ENCODE results near the gene GREB1L.
"Not testable (repeated sequence)": the region's sequence is repeated elsewhere in the genome, so short reads cannot be mapped to it uniquely, and the experiment has no call there.

GREB1L gene

DNA sequence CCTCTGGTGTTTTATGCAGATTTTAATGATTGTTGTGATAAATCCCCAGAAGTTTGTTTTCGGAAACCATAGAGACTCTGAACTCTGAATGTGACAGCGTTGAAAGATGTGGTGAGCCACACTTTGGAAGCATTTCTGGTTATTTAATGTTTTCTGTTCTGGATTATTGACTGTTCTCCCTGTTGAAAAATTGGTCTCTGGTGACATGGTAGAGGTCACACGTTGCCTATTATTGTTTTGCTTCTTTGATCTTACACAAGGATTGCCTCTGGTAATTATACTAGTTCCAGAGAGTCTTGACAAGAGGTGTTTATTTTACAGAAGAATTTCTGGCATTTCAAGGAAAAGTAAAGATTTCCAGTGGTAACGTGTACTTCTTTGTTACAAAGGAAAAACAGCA lies 127.1 kb downstream of the GREB1L start:
- no peak for DNase-seq (ENCODE audit: low read depth)

DNA sequence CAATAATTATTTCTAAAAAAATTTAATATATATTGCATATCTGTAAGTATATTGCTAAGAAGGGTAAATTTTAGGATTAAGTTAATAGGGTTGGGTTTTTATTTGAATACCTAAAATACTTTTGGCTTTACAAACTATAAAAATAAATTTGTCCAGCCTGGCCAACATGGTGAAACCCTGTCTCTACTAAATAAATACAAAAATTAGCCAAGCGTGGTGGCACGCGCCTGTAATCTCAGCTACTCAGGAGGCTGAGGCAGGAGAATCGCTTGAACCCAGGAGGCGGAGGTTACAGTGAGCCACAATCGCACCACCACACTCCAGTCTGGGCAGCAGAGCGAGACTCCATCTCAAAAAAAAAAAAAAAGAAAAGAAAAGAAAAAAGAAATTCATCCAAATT lies 127.6 kb downstream of the GREB1L start:
- DNase-seq (ENCODE audit: low read depth), result not testable (repeated sequence)

DNA sequence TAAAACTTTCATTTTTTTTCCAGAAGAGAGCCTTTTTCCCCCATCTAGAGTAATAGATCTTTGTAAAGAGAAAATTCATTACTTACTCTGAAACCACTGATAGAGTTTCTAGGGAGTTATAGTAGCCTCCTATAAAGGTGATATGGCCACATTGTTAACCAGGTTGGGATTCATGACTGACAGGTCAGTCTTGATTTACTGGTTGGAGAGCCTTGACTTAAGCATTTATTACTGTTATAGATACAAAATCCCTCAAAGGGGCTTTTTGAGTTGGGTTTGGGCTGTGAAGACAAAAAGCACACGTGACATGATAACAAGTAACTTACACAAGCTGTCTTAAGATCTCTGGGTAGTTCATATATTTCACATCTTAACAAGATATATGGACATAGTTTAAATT lies 141.0 kb downstream of the GREB1L start:
- no peak for DNase-seq (ENCODE audit: low read depth)

DNA sequence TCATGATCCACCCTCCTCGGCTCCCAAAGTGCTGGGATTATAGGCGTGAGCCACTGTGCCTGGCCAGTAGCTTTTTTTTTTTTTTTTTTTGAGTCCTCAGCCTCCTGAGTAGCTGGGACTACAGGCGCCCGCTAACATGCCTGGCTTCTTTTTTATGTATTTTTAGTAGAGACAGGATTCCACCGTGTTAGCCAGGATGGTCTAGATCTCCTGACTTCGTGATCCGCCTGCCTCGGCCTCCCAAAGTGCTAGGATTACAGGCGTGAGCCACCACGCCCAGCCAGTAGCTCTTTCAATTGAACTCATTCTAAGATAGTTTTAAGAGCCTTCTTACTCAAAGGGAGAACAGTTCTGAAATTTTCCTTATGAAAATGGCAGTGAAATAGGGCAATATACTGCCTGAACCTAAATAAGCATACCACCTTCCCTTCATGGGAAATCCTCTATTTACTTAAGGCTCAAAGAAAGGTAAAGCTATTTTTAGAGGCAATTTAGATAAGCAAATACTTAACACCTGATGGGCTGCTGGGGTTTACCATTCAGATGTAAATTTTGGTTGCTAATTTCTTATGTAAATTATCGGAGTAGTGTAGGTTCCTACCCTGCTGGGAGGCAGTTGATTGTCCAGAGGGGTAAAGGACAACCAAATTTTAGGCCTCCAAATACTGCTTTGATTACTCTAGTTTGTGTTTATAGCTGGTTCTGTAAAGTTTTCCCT lies 144.7 kb downstream of the GREB1L start:
- DNase-seq (ENCODE audit: low read depth), result no peak

DNA sequence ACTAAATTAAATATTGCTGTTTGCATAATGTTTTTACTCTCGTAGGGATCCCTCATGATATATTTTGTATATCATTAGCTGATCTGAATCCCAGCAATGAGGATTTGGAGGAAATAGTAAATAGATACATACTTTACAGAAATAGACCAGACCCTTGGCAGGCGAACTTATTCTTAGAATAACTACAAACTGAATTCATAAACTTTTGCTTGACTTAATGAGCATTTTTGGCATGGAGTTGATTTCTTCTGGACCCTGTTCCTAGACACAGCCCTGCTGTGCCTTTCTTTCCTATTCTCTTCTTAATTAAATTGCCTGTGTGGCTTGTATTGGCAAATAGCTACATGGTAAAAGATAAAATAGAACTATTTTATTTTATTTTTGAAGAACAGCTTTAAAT lies 145.9 kb downstream of the GREB1L start:
- DNase-seq (ENCODE audit: low read depth), result no peak

DNA sequence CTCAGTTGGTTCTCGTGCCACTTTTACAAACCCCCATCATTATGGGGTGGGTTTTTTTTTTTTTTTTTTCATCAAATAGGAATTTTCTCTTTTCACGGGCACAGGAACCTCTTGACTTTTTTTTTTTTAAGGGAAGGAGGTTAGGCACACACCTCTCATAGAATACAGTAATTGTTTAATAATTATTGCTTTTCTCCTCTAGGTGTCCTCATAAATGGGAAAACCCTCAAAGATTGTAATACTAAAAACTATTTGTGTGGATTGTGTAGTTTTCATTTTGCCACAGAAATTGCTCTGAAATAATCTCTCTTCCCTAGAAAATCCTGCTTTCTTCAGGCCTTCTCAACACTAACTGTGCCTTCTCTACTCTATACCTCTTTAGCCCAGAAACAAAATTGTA lies 147.3 kb downstream of the GREB1L start:
- DNase-seq (ENCODE audit: low read depth), result no peak

DNA sequence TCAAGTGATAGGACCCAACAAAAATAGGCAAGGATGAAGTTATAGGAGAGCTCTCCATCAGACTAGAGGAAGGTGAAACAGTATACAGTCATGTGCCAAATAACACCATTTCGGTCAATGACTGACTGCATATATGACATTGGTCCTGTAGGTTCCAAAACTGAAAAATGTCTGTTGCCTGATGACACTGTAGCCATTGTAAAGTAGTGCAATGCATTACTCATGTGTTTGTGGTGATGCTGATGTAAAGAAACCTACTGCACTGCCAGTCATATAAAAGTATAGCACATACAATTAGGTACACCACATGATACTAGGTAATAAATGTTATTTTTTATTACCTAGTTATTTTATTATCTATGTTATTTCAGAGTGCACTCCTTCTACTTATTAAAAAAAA lies 147.9 kb downstream of the GREB1L start:
- DNase-seq (ENCODE audit: low read depth), result no peak

DNA sequence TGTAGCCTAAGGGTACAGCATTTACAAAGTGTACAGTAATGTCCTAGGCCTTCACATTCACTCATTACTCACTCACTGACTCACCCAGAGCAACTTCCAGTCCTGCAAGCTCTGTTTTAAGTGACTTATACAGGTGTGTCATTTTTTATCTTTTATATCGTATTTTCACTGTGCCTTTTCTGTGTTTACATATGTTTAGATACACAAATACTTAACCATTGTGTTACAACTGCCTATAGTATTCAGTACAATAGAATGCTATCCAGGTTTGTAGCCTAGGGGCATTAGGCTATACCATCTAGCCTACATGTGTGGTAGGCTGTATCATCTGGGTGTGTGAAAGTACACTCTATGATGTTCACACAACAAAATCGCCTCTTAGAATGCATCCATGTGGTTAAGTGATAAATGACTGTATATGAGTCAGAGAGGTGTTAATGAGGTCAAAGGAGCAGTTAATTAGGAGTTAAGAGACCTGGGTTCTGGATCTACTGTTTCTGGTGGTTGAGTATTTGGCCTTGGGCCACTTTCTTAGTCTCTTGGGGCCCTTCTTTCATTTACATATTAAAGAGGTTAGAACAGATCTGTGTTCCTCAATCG lies 149.1 kb downstream of the GREB1L start:
- peak; percentile 39 for DNase-seq (ENCODE audit: low read depth)

DNA sequence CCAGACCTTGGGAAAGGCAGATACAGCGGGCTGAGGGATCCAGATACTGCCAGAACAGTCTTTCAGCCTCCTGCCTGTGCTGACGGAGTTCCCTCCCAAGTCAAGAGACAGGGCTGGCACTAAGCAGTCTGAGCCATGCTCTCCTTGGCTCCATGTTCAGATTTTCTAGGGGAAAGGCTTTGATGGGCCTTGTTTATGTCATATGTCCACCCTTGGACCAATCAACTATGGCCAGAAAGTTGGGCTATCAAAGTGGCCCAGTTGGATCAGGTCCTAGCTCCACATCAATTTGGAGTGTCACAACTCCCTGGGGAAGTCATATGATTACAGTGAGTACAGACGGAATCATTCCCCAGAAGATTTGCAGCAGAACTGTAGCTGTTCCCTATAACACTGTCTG lies 152.0 kb downstream of the GREB1L start:
- DNase-seq (ENCODE audit: low read depth), result no peak

DNA sequence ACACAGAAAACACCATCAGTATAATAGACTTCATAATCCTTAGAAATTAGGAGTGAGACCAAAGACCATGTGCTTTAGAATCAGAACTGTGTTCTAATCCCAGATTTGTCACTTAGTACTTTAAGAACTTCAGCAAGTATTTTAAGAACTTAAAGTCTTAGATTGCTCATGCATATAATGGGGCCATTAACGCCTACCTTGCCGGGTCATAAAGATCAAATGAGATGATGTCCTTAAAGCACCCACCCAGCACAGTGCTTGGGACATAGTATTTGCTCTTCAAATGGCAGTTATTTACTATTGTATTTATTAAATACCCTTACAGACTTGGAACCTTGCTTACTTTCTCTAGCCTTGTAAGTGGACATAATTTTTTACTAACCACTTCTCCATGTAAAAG lies 156.1 kb downstream of the GREB1L start:
- DNase-seq (ENCODE audit: low read depth), result no peak

DNA sequence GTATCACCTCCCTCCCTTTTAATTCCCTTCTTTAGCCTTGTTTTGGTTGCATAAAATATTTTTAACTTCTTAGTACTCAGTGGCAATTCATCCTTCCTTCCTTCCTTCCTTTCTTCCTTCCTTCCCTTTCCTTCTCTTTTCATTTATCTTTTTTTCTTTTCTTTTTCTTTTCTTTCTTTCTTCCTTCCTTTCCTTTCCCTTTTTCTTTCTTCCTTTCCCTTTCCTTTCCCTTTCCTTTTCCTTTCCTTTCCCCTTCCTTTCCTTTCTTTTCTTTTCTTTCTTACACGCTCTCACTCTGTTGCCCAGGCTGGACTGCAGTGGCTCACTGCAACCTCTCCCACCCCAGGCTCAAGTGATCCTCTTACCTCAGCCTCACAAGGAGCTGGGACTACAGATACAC lies 160.2 kb downstream of the GREB1L start:
- DNase-seq (ENCODE audit: low read depth), result no peak

DNA sequence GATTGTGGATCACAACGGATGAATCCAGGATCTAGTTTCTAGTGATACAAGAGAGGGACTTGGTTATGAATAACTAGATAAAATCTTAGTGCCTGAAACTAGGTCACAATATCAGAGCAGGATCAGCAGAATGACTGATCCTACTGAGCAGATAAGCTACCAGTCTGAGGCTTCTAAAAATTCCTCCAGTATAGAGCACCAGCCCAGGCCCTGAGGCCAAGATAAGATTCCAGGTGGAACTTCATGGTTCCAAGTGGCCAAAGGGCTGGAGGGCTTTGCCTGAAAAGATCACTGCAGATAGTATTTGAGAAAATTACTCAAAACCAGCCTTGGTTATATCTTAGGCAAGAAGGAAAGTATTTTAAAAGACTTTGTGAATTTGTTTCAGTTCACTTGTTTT lies 162.4 kb downstream of the GREB1L start:
- DNase-seq (ENCODE audit: low read depth), result no peak

DNA sequence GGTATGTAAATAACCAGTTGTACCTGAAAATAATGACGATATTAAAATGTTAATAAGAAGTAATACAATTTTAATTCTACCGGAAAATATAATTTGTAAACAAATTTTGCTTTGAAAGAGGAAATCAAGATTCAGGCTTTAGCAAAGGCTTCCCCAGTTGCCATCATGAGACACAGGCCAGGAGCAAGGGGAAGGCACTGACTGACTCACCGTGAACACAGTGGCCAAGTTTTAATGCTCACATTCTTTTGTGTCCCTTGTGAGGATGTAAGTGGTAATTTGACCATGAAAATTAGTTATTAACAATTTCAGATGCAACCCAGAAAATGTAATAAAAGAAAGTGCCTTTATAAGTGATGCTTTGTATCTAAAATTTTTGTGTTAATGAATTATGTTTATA lies 164.1 kb downstream of the GREB1L start:
- no peak for DNase-seq (ENCODE audit: low read depth)

DNA sequence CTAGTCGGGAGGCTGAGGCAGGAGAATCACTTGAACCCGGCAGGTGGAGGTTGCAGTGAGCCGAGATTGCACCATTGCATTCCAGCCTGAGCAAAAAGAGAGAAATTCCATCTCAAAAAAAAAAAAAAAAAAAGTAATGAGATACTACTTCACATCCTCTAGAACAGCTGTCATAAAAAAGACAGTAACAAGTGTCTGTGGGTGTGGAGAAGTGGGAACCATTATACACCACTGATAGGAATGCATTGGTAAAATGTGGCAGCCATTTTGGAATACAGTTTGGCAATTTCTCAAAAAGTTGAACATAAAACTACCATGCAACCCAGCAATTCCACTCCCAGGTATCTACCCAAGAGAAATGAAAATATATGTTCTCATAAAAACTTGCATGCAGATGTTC lies 166.6 kb downstream of the GREB1L start:
- DNase-seq (ENCODE audit: low read depth), result no peak

DNA sequence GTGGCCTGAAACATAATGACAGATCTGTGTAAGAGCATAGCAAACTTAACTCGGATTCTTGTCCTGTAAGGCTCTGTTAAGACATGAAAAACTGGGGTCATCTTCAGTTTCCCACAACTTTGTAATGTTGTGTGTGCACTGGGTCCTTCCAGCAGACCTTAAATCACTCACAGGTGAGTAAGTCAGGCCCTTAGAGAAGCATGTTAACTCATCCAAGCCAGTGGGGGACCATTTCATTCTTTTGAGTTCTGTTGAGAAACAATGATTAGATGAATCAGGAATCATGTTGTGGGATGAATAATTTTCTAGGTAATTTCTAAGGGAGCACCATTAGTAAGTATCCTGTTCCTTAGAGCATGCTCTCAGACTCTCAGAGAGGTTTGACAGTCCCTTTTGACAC lies 191.4 kb downstream of the GREB1L start:
- no peak for DNase-seq (ENCODE audit: low read depth)

DNA sequence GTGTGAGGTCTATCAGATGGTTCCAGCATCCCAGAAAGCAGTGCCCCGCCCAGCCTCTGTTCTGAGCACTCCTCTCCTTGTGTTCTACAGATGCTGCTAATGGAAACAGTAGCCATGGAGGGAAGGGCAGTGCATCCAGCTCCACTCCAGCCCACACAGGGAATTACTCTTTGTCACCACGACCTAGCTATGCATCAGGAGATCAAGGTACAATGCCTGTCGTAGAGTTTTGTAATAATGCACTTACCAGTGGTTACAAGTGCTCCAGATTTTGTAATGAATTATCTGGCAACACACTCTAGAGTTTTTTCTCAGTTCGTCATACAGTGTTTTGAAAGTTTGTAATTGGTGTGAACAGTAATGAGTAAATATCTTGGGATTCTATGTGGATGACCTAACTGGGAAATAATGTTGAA lies 197.4 kb downstream of the GREB1L start:
- peak; percentile 75 for DNase-seq (ENCODE audit: low read depth)

DNA sequence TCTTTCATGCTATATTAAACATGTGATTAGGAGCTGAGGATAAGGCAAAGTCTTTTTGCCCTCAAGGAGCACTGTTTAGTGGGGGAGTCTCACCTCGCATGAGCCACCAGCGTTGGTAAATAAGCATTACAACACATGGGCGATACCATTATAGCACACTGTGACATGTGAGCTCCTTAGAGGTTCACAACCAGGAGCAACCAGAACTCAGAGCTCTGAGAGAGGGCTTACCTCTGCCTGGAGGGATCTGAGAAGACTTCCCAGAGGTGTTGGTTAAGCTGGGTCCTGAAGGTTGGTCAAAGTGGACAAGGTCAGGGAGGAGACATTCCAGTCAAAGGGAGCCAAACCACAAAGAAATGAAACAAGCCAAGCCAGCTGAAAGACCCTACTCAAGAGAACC lies 199.6 kb downstream of the GREB1L start:
- DNase-seq (ENCODE audit: low read depth), result no peak

DNA sequence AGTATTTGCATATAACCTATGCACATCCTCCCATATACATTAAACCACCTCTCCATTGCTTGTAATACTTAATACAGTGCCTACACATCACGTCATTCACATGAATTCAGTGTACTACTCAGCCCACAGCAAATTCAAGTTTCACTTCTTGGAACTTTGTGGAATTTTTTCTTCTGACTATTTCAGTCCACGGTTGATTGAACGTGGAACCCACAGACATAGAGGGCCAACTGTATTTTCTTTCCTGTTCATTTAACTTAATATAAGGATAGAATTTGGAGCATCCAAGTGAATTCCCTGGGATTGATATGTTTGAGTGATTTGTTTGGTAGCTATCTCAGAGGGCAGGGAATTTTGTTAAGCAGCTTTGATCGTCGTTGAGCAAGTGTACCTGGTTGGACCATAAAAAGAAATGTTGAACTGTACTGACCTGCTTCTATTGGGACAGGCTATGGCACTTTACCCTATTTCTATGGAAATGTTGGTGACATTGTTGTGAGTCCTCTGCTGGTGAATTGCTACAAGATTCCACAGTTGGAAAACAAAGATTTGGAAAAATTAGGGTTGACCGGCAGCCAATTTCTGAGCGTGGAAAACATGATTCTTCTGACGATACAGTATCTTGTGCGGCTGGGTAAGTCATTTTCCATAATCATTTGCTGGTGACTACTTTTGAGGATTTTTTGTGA lies 201.9 kb downstream of the GREB1L start:
- no peak for DNase-seq (ENCODE audit: low read depth)

DNA sequence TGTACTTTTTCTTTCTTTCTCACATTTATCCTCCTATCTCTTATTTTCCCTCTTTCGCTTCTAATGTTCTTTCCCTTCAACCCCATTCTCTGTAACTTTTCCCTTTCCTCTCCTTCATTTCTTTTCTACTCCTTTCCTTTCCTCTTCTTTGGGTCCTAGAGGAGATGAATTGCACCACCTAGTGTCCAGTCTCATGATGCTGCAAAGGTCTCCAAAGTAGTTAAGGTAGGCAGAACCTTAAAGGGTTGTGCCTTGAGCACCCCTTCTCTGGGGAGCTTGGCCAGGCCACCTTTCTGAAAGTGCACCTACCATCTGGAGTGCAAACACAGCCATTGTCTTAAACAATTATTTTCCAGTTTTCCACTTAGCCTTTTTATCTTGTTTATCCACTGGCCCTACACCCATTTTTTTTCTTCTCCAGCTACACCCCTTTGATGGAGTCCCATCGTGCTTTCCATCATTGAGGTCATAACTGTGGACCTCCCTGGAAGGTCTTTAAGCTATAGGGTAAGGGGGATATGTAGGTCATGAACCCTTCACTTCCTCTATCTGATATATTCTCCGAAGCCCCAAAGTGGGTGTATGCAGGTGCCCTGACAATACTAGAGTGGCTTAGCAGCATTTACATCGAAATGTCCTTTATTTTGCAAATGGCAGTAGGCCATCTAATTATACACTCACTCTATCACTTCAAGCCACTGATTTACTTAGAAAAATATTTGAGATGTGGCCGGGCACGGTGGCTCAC lies 202.6 kb downstream of the GREB1L start:
- DNase-seq (ENCODE audit: low read depth), result peak; percentile 14

DNA sequence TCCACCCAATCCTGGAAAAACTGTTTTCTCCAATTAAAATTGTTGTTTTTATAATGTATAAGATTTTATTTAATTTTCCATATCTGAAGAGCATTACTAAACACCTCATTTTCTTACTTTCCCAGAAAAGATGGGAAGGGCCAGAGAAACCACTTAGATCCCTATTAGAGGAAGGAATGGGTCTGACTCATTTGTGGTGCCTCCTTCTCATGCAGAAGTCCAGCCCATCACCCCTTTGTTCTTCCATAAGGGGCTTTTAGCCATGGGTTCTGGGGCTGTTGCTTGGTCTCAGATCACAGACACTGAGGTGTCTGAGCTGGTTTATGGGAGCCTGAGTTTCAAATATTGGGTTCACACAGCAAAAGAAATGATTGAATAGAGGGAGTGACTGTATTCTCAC lies 206.3 kb downstream of the GREB1L start:
- no peak for DNase-seq (ENCODE audit: low read depth)

DNA sequence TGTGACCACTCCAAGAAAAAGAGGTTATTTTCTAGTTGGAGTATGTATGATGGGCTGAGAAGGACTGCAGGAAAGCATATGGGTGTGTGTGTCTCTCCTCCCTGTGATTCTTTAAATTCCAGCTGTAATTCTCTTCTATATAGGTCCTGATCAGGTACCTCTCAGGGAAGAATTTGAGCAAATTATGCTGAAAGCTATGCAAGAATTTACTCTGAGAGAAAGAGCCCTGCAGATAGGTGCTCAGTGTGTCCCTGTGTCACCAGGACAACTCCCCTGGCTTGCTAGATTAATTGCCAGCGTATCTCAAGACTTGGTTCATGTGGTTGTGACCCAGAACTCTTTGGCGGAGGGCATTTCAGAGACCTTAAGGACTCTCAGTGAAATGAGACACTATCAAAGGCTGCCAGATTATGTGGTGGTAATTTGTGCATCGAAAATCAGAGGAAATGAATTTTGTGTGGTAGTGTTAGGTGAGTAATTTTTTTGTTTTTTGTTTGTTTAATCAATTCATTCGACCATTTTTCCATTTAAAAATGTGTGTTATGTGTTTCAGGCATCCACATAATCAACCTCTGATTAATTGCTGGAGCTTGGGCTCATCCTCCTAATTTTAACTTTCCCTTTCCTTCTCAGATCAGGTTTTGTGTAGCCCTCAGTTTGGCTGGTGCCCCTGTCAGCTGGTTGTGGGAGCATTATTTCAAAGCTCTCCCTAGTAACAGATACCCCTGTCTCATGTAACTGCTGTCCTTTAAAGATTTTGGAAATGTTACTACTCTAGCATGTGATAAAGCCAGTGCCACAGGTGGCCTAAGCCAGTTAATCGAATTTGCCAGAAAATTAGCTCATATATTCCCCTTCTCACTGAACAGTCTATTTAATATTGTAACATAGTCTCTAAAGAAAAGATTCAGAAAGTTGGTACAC lies 207.6 kb downstream of the GREB1L start:
- no peak for DNase-seq (ENCODE audit: low read depth)

DNA sequence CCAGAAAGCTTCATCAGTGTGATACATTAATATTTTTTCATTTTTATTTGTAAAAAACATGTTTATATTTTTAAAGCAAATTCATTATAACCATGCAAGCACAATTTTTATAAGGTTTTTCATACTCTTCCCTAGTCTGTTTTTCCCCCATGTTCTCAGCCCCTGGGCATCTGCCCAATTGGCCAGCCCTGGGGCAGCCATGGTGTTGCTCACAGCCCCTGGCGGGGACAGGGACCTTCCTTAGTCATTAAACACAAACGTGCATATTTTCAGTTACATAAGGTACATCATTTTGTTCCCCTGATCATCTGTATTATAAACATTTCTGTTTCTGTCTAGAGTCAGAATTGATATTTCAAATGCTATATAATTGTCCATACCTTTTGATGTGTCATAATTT lies 208.5 kb downstream of the GREB1L start:
- no peak for DNase-seq (ENCODE audit: low read depth)

Data from HS-27A (cell line).